HG02840 (cell line): ENCODE measurements around the gene CD164L2.
"Not testable (repeated sequence)": the region's sequence is repeated elsewhere in the genome, so short reads cannot be mapped to it uniquely, and the experiment has no call there.

Experiments used
- ATAC-seq: cut with Tn5 transposase; IDR thresholded peaks from one replicate; pipeline ENCODE4 v1.9.1; 2021; ENCODE audit warnings: mild to moderate bottlenecking, moderate library complexity, moderate number of reproducible peaks; ENCODE audit not compliant: unreplicated experiment, low FRiP score

Gene CD164L2

GRCh38 chr1:27383039-27383605 lies at the start of gene CD164L2:
CD164L2 (minus strand) TSS chr1:27383333; CDS start chr1:27383239, 94 bp downstream.
- ATAC-seq: no peak

GRCh38 chr1:27432725-27433124 lies 49.6 kb upstream of the CD164L2 start:
- ATAC-seq: not testable (repeated sequence)

GRCh38 chr1:27431601-27431940 lies 48.4 kb upstream of the CD164L2 start:
- ATAC-seq: no peak

GRCh38 chr1:27430903-27431600 lies 47.9 kb upstream of the CD164L2 start:
- no peak for ATAC-seq

- no peak for ATAC-seq
These were observed 45.9 kb upstream of the CD164L2 start for GRCh38 chr1:27429029-27429425.

- ATAC-seq: no peak
These were observed 45.3 kb upstream of the CD164L2 start for GRCh38 chr1:27428316-27429028.

- no peak for ATAC-seq
These were observed 44.7 kb upstream of the CD164L2 start for GRCh38 chr1:27427816-27428315.

GRCh38 chr1:27427329-27427728 lies 44.2 kb upstream of the CD164L2 start:
- ATAC-seq: no peak

GRCh38 chr1:27423709-27424108 lies 40.6 kb upstream of the CD164L2 start:
- ATAC-seq: no peak

- peak; percentile 60 for ATAC-seq
These were observed 35.4 kb upstream of the CD164L2 start for GRCh38 chr1:27418326-27419185.

- ATAC-seq: no peak
These were observed 34.6 kb upstream of the CD164L2 start for GRCh38 chr1:27417713-27418112.

GRCh38 chr1:27416387-27417111 lies 33.4 kb upstream of the CD164L2 start:
- no peak for ATAC-seq

- no peak for ATAC-seq
These were observed 31.0 kb upstream of the CD164L2 start for GRCh38 chr1:27414091-27414490.

- ATAC-seq: no peak
These were observed 29.9 kb upstream of the CD164L2 start for GRCh38 chr1:27413004-27413403.

- ATAC-seq: no peak
These were observed 29.4 kb upstream of the CD164L2 start for GRCh38 chr1:27412502-27412901.

- ATAC-seq: no peak
These were observed 27.6 kb upstream of the CD164L2 start for GRCh38 chr1:27410709-27411108.

- ATAC-seq: no peak
These were observed 26.5 kb upstream of the CD164L2 start for GRCh38 chr1:27409669-27410068.

- ATAC-seq: no peak
These were observed 25.0 kb upstream of the CD164L2 start for GRCh38 chr1:27408151-27408550.

- ATAC-seq: not testable (repeated sequence)
These were observed 23.7 kb upstream of the CD164L2 start for GRCh38 chr1:27406791-27407190.

- no peak for ATAC-seq
These were observed 23.2 kb upstream of the CD164L2 start for GRCh38 chr1:27406362-27406680.
